HEK293T (cell line): ENCODE results near the gene FBRSL1.

ENCODE experiments used
- CTCF ChIA-PET: fragments of 350-600 bp; formaldehyde crosslinking; extraction: SDS; loops from one replicate; lab custom pipeline; 2021; ENCODE audit warnings: antibody characterized with exemption, inconsistent platforms; lab: Yijun Ruan, JAX
- POLR2A ChIA-PET: fragments of 350-600 bp; formaldehyde crosslinking; extraction: SDS; loops from one replicate; lab custom pipeline; 2020; ENCODE audit warnings: antibody characterized with exemption, inconsistent platforms; lab: Yijun Ruan, JAX
- DNase-seq: peaks from one replicate; pipeline ENCODE4 v3.0.0; 2012; ENCODE audit warnings: mixed read lengths; ENCODE audit errors: extremely low spot score
- ARNT ChIP-seq: fragments of 450-650 bp; IDR thresholded peaks from 2 replicates; pipeline ENCODE4 v1.6.1; 2017; ENCODE audit warnings: mild to moderate bottlenecking
- BHLHE40 ChIP-seq: fragments of 450-650 bp; IDR thresholded peaks from 2 replicates; pipeline ENCODE4 v1.6.1; 2016; ENCODE audit warnings: mild to moderate bottlenecking, moderate library complexity, borderline replicate concordance
- CTBP1 ChIP-seq: fragments of 450-650 bp; IDR thresholded peaks from 2 replicates; pipeline ENCODE4 v1.6.1; 2016; ENCODE audit warnings: borderline replicate concordance
- ELF4 ChIP-seq: fragments of 450-650 bp; IDR thresholded peaks from 2 replicates; pipeline ENCODE4 v1.6.1; 2017; ENCODE audit warnings: antibody characterized with exemption
- FOXA1 ChIP-seq: fragments of 450-650 bp; IDR thresholded peaks from 2 replicates; pipeline ENCODE4 v1.6.1; 2016; ENCODE audit warnings: mild to moderate bottlenecking
- FOXK2 ChIP-seq: fragments of 450-650 bp; IDR thresholded peaks from 2 replicates; pipeline ENCODE4 v1.6.1; 2016; ENCODE audit warnings: mild to moderate bottlenecking
- FOXM1 ChIP-seq: fragments of 450-650 bp; IDR thresholded peaks from 2 replicates; pipeline ENCODE4 v1.6.1; 2017; ENCODE audit warnings: mild to moderate bottlenecking, borderline replicate concordance
- HDGF ChIP-seq: fragments of 450-650 bp; IDR thresholded peaks from 2 replicates; pipeline ENCODE4 v1.6.1; 2017; ENCODE audit warnings: antibody characterized with exemption, borderline replicate concordance
- L3MBTL2 ChIP-seq: fragments of 450-650 bp; conservative IDR thresholded peaks from 2 replicates; pipeline ENCODE4 v1.6.1; 2016; ENCODE audit warnings: mild to moderate bottlenecking
- LEF1 ChIP-seq: fragments of 450-650 bp; IDR thresholded peaks from 2 replicates; pipeline ENCODE4 v1.6.1; 2017; ENCODE audit warnings: mild to moderate bottlenecking, borderline replicate concordance
- NFRKB ChIP-seq: fragments of 450-650 bp; IDR thresholded peaks from 2 replicates; pipeline ENCODE4 v1.6.1; 2016; ENCODE audit warnings: mild to moderate bottlenecking, moderate library complexity
- PKNOX1 ChIP-seq: fragments of 450-650 bp; IDR thresholded peaks from 2 replicates; pipeline ENCODE4 v1.6.1; 2016
- SP1 ChIP-seq: fragments of 450-650 bp; IDR thresholded peaks from 2 replicates; pipeline ENCODE4 v1.6.1; 2017
- SUZ12 ChIP-seq: fragments of 450-650 bp; IDR thresholded peaks from 2 replicates; pipeline ENCODE4 v1.6.1; 2016; ENCODE audit warnings: mild to moderate bottlenecking
- TARDBP ChIP-seq: fragments of 450-650 bp; IDR thresholded peaks from 2 replicates; pipeline ENCODE4 v1.6.1; 2016
- ZNF384 ChIP-seq: fragments of 450-650 bp; IDR thresholded peaks from 2 replicates; pipeline ENCODE4 v1.6.1; 2016

Gene FBRSL1

GRCh38 chr12:132544498-132544897 lies 54.5 kb downstream of the FBRSL1 start:
- TF ChIP-seq ELF4: no peak
- no peak for TF ChIP-seq ZNF384
- TF ChIP-seq L3MBTL2: no peak
- ChIA-PET CTCF (no interaction called here), POLR2A (interaction anchor here (0.6 kb wide), 1 partner anchor 44 kb away, joined by 4 read pairs; no protein-coding TSS in a partner anchor)

GRCh38 chr12:132545164-132545953 lies 55.4 kb downstream of the FBRSL1 start:
- ChIA-PET POLR2A (no interaction called here), CTCF (no interaction called here)
- TF ChIP-seq L3MBTL2 (peak; percentile 37; the same call in 1 of the 2 replicates), PKNOX1 (no peak)
- DNase-seq: no peak

More at GRCh38 chr12:132544498-132544897, 54.5 kb downstream of the FBRSL1 start:
- DNase-seq: no peak

- TF ChIP-seq SUZ12 (no peak), ZNF384 (no peak), FOXK2 (no peak), ELF4 (no peak), HDGF (no peak), NFRKB (no peak), L3MBTL2 (no peak), ARNT (no peak), TARDBP (no peak), FOXA1 (no peak), LEF1 (no peak), CTBP1 (no peak)
- POLR2A ChIA-PET: no interaction called here
- CTCF ChIA-PET: no interaction called here
- no peak for DNase-seq
These were observed 56.0 kb downstream of the FBRSL1 start for GRCh38 chr12:132545955-132546354.

- DNase-seq: no peak
- CTCF ChIA-PET: no interaction called here
- POLR2A ChIA-PET: no interaction called here
- TF ChIP-seq FOXA1 (no peak), CTBP1 (no peak)
These were observed 56.7 kb downstream of the FBRSL1 start for GRCh38 chr12:132546647-132547046.

- DNase-seq: no peak
- CTCF ChIA-PET: no interaction called here
- POLR2A ChIA-PET: no interaction called here
- TF ChIP-seq LEF1 (no peak), TARDBP (no peak), BHLHE40 (no peak)
These were observed 57.3 kb downstream of the FBRSL1 start for GRCh38 chr12:132547205-132547740.

GRCh38 chr12:132548430-132549058 lies 58.6 kb downstream of the FBRSL1 start:
- no peak for DNase-seq
- TF ChIP-seq PKNOX1 (no peak), TARDBP (no peak), BHLHE40 (no peak), FOXK2 (no peak), ARNT (no peak), NFRKB (no peak), ZNF384 (no peak), HDGF (no peak), L3MBTL2 (no peak), ELF4 (no peak), SP1 (no peak), LEF1 (no peak), FOXM1 (no peak), FOXA1 (no peak), CTBP1 (no peak)
- ChIA-PET POLR2A (no interaction called here), CTCF (no interaction called here)

- DNase-seq: no peak
- POLR2A ChIA-PET: no interaction called here
- TF ChIP-seq ZNF384: no peak
- no peak for TF ChIP-seq SP1
- no peak for TF ChIP-seq PKNOX1
- no peak for TF ChIP-seq FOXK2
- no peak for TF ChIP-seq ELF4
- no peak for TF ChIP-seq L3MBTL2
- no peak for TF ChIP-seq BHLHE40
- no peak for TF ChIP-seq FOXM1
- TF ChIP-seq ARNT: no peak
- no peak for TF ChIP-seq SUZ12
- TF ChIP-seq TARDBP: no peak
- TF ChIP-seq HDGF: no peak
- no peak for TF ChIP-seq LEF1
- no peak for TF ChIP-seq FOXA1
- no peak for TF ChIP-seq CTBP1
- CTCF ChIA-PET: no interaction called here
These were observed 59.1 kb downstream of the FBRSL1 start for GRCh38 chr12:132549059-132549458.
